Glutamatergic neuron (in vitro differentiated cells): ENCODE measurements around the gene LPCAT1. TPM values are rescaled to one million over a fixed set of nuclear protein-coding genes. Genes with fewer than 3 reads are reported as not detected.

Experiments used
- DNase-seq: peaks from one replicate; pipeline ENCODE4 v3.0.0; 2022
- H3K27ac Mint-ChIP-seq: one replicate; pipeline ENCODE4 v1.8.0; 2020; ENCODE audit warnings: mild to moderate bottlenecking, mixed read lengths, inconsistent platforms; ENCODE audit not compliant: unreplicated experiment
- H3K27me3 Mint-ChIP-seq: one replicate; pipeline ENCODE4 v1.8.0; 2020; ENCODE audit warnings: mild to moderate bottlenecking, moderate library complexity, mixed read lengths, inconsistent platforms; ENCODE audit not compliant: unreplicated experiment
- H3K36me3 Mint-ChIP-seq: one replicate; pipeline ENCODE4 v1.8.0; 2020; ENCODE audit warnings: mild to moderate bottlenecking, mixed read lengths, inconsistent platforms; ENCODE audit not compliant: unreplicated experiment
- H3K4me1 Mint-ChIP-seq: one replicate; pipeline ENCODE4 v1.8.0; 2020; ENCODE audit warnings: mild to moderate bottlenecking, low read depth, mixed read lengths, inconsistent platforms; ENCODE audit not compliant: unreplicated experiment
- H3K4me3 Mint-ChIP-seq: one replicate; pipeline ENCODE4 v1.8.0; 2020; ENCODE audit warnings: mild to moderate bottlenecking, mixed read lengths, inconsistent platforms; ENCODE audit not compliant: unreplicated experiment
- H3K9me3 Mint-ChIP-seq: one replicate; pipeline ENCODE4 v1.8.0; 2020; ENCODE audit warnings: mild to moderate bottlenecking, moderate library complexity, mixed read lengths, inconsistent platforms; ENCODE audit not compliant: unreplicated experiment
- CTCF ChIP-seq: fragments of 200-600 bp; sonication (generic); IDR thresholded peaks from one replicate; pipeline ENCODE4 v1.5.0; 2021; ENCODE audit not compliant: partially characterized antibody, unreplicated experiment
- total RNA-seq: library from RNA; stranded (reverse); fragmentation: NEBNext Ultra II Directional; extraction: Animal tissue kit (Norgen Biotek cat#: 25700); gene quantifications from one replicate; pipeline ENCODE4 v1.2.1, GENCODE V29; 2021; ENCODE audit not compliant: unreplicated experiment

The LPCAT1 gene
- total RNA-seq, 1 donor from 2014 or later: 113 TPM

DNA sequence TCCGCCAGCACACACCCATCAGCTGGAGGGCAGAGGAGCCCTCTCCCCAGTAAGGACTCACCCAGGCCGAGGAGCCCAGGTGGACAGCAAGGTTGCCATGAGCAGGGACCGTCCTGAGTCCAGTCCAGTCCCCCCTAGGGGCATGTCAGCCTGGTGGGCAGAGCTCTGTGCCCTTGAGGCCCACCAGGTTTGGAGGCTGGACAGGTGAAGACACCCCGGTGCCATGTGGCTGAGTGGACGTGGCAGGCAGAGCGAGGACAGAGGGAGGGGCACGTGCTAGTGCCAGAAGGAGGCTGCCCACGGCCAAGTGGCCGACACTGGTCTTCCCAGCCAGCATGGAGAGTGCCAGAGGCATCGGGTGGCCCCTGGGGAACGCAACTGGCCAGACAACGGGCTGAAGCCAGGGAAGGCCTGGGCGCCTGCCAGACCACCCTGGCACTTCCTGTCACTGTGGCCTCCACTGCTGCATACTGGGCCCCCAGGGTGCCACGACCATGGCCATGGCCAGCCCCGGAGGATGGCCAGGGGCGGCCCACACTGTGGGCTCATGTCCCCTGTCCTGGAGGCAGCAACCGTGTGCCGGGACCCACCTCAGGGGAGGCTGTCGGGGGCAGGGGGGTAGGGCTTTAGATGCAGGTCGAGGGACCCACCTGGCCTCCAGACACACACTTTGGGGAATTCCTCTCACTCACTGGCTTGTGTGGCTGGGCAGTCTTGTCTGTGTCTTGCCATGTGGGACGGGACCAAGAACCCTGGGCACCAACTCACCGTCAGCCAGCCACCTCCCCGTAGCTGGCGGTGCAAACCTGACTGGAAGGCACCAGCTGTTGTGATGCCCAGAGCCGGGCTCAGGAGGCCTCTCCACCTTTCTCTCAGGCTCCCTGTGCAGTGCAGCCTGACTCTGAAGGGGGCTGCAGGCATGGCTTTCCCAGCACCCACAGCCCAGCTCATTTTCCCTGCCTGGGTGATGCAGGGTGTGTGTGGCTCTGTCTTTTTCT, 42.3 kb upstream of the LPCAT1 start:
- no peak for TF ChIP-seq CTCF
- no peak overlapping the region for H3K27ac Mint-ChIP-seq
- H3K4me3 Mint-ChIP-seq: no peak overlapping the region
- DNase-seq: no peak
- no peaks in the 10 kb centered on the region for H3K27me3 Mint-ChIP-seq
- H3K9me3 Mint-ChIP-seq: peaks cover 4% of the 10 kb centered on the region
- H3K36me3 Mint-ChIP-seq: peaks cover 11% of the 10 kb centered on the region
- H3K4me1 Mint-ChIP-seq: peaks cover 2% of the 10 kb centered on the region

DNA sequence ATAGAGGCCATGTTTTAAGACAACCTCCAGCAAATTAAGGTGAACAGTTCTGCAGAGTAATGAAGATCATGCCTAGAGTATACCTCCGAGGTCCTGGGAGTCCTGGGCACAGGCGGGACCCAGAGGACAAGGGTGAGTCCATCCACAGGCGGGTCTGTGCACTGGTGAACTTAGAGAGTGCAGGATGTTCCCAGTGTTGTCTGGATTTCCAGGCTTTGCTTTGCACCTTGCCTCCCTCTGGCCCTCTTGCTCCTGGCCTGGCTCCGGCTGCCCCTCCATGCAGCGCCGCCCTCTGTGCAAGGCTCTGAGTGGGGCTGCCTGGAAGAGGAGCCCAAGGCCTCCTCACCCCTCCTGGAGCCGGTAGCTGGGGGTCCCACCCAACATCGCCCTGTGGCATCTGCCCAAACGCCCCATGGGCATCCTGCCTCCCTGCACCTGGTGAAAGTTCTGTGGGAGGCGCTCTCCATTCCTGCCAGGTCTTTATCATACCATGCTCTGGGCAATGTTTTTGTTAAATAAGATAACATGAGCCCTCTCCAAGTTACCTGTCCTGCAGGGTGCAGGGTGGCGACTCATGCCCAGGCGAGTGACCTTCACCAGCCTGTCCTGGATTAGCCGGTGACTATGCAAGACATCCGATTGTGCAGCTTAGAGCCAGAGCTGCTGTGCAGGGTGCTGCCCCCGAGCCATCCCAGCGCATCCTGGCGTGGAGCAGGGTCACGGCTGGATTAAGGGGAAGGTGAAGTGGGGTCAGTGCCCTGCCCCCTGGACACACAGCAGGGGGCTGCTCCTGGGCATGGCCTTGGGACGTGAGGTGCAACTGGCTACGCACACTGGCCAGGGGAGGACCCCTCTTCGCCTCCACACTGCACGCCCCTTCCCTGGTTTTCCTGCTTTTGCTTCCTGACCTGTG, 41.3 kb upstream of the LPCAT1 start:
- Mint-ChIP-seq H3K27me3 (no peaks in the 10 kb centered on the region), H3K4me1 (peaks cover 2% of the 10 kb centered on the region), H3K27ac (no peak overlapping the region), H3K36me3 (peaks cover 12% of the 10 kb centered on the region), H3K4me3 (no peak overlapping the region), H3K9me3 (peaks cover 3% of the 10 kb centered on the region)
- TF ChIP-seq CTCF: no peak
- DNase-seq: no peak

DNA sequence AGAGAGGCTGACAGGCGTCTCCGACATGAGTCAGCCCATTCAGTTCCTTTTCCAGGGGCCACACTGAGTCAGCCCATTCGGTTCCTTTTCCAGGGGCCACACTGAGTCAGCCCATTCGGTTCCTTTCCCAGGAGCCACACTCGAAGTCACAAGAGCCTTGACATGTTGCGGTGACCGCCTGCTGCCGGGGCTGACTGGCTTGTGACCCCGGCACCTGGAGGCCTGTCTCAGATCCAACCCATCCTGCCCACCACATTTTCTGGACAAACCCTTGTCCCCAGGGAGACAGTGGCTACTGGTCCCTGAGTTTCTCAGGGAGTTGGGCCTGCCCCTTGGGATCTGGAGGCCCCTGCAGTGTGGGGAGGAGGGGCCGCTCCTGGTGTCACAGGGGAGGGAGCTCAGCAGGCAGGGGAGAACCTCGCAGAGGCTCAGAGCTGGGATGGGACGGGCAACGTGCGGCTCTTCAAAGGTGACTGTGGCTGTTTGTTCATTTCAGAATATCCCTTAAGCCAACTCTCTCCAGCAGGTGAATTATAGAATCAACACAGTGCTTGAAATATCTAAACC, 40.5 kb upstream of the LPCAT1 start:
- H3K4me3 Mint-ChIP-seq: no peak overlapping the region
- no peaks in the 10 kb centered on the region for H3K27me3 Mint-ChIP-seq
- no peak overlapping the region for H3K27ac Mint-ChIP-seq
- peaks cover 11% of the 10 kb centered on the region for H3K36me3 Mint-ChIP-seq
- peaks cover 2% of the 10 kb centered on the region for H3K4me1 Mint-ChIP-seq
- peaks cover 3% of the 10 kb centered on the region for H3K9me3 Mint-ChIP-seq
- TF ChIP-seq CTCF: no peak
- DNase-seq: no peak

- no peaks in the 10 kb centered on the region for H3K27me3 Mint-ChIP-seq
- no peak for TF ChIP-seq CTCF
- H3K9me3 Mint-ChIP-seq: peaks cover 3% of the 10 kb centered on the region
- H3K4me1 Mint-ChIP-seq: peaks cover 2% of the 10 kb centered on the region
- no peak overlapping the region for H3K27ac Mint-ChIP-seq
- no peak for DNase-seq
- H3K4me3 Mint-ChIP-seq: no peak overlapping the region
- peaks cover 11% of the 10 kb centered on the region for H3K36me3 Mint-ChIP-seq
These were observed 39.9 kb upstream of the LPCAT1 start for GRCh38 chr5:1563617-1564181.
